Ramos (cell line): ENCODE measurements around the gene TUBB6.

ENCODE experiments used
- in situ Hi-C: fragments of 300-500 bp; cut with MboI; formaldehyde crosslinking; loops from one replicate; pipeline ENCODE4 v1.14.3; 2022; ENCODE audit warnings: low sequenced_read_pairs; ENCODE audit not compliant: unreplicated experiment

The TUBB6 gene

DNA sequence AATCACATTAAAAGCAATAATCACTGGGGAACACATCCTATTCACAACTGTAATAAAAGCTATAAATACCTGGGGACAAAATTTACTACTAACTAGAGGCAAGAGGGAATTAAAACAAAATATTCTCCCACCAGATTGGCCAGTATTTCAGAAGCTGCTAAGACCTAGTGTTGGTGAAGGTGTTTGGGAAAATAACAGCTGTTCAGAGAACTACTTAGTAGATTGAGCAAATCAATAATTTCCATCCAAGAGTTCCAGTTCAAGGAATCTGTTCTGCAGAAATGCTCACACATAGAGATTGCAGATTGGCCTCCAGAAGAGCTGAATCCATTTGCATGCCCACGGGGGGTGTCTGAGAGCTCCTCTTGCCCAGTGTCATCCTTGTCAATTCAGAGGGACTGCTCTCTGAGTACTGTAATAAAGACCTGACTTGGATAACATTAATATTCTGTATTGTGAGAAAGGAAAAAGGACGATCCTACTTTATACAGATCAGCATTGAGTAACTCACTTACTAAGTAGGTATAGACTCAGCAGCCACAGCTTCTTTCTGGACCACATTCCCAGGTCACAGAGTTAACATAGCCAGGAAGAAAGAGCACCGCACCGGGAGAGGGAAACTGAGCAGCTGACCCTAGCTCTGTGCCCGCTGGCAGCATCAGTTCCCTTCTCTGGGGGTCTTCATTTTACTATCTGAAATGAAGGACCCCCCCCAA, 5.6 kb downstream of the TUBB6 start:
- in situ Hi-C loops: no loop called here

DNA sequence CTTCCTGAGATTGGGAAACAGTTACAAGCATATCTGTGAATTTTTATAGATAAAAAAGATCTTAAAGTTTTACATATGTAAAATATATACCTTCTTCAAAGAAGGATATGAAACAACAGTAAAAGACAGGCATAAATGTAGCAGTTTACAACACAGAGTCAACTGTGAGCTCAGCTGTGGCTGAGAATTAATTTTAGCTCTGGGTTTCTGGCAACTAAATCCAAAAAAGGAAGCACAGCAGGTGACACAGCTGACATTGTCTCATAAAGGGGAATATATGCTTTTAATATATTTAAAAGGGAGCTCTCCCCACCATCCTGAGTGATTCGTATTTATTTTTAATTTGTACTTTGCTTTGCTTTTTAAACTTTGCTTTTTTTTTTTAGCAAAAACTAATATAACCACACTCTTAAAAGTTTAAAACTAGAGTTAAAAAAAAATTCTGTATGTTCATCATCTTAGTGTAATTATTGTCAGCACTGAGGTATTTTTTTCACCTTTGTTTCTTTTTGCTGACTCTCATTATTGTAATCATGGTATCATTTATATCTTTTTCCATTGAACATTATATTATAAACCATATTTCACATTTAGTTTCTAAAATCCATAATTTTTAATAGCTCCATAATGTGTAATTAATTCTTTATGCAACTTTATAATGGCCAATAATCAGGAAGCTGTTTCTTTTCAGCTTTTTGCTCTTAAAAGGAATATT, 6.7 kb downstream of the TUBB6 start:
- in situ Hi-C loops: no loop called here

DNA sequence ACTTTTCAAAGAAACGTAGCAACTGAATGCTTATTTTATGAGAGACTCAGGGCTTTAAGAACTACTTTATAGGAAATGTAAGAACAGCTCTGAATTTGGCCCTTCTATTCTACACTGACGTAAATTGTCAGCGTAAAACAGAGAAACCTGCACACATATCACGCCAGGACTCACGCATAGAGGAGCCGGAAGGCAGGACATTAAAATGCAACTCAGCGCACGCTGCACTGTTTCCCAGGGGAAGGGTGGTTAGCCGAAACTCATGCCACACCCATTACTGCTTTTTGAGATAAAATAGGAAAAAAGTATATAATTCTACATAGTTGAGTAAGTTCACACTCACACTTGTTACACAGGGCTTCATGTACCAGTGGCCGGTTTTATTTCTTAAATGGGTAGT, 7.4 kb downstream of the TUBB6 start:
- in situ Hi-C loops: no loop called here

DNA sequence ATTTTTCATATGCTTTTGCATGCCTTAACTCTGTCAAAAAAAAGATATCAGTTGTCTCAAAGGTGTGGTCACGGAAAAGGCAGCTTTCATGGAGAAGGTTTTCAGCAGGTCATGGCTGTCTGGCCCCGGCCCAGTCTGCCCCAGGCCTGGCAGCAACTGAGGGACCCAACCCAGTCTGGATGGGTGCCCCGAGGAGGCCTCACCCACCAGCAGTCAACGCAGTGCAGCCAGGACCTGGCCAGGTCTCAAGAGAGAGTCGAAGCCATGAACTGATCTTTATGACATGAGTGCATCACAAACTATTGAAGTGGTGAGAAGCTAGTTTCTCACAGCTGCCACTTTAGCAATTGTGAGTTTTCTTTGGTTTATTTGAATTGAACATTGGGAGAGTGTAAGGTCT, 7.9 kb downstream of the TUBB6 start:
- in situ Hi-C loops: no loop called here

DNA sequence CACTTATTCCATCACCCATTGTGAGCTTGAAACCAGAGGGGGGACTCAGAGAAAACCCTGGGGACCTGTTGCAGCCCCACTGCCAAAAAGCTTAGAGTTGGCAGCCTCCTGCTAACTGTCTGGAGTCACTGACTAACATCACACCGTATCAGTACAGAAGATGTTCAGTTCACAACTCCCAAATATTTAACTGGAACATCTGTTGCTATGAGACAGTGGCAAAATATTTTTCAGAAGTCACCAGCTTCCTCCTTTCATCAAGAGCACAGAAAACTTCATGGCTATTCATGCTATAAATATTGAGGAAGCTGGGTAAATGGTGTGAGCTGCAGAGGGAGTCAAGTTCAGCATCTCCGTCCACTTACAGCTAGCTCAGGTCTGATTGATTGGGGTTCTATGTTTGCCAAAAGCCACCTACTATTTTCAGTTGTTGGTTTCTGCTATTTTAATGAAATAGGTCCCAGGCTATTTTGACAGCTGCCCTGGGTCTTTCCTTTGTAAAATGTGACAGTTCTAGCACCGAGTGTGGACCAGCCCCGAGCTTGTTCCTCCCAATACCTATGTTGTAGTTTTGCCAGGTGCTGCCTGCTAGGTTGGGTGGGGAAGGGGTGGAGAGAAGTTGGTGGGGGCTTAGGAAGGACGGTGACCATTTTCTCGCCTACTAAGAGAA, 9.8 kb downstream of the TUBB6 start:
- in situ Hi-C loops: no loop called here

DNA sequence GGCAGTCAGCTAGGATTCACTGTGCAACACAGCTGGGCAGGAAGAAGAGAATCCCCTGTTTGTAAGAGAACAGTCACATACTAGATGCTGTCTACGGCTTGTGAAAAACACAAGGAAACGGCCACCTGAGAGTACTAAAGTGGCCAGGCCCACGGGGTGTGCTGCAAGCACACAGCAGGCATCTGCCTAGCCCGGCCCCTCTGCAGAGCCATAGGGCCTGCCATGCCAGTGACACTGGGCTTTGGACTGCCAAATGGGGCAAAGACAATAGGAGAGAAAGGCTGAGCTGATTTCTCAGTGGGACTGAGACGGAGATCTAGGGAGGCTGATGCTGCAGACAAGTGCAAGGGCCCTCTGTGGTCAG, 10.3 kb downstream of the TUBB6 start:
- in situ Hi-C loops: no loop called here

DNA sequence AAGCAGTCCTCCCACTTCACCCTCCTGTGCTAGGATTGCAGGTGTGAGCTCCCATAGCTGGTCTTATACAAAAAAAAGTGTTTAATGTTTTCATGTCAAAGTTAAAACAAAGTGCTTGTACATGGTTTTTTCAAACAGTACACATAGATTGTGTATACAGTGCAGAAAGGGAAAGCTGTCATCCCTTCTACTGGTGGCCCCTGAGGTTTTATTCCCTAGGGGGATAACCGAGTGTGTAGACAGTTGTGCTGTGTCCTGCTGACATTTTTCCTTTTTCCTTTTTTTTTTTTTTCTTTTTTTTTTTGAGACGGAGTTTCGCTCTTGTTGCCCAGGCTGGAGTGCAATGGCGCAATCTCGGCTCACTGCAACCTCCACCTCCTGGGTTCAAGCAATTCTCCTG, 10.8 kb downstream of the TUBB6 start:
- in situ Hi-C loops: no loop called here

DNA sequence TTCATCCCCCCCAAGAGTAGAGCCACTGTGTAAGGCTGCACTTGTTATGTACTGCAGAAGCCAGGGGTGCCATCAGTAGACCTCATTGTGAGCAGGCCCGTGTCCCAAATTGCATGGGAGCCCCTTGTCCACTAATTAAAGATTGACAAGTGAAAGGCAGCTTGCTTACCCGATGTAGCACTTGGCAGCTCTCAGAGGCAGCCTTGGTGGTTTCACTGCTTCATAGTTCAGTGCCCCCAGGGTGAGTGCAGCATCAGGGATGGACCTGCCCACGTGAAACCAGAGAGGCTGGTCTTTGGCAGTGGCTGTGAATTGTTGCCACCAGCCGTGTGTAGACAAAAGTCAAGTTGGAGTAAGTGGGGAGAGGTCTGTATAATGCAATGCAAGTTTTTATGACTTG, 13.3 kb downstream of the TUBB6 start:
- in situ Hi-C loops: no loop called here

DNA sequence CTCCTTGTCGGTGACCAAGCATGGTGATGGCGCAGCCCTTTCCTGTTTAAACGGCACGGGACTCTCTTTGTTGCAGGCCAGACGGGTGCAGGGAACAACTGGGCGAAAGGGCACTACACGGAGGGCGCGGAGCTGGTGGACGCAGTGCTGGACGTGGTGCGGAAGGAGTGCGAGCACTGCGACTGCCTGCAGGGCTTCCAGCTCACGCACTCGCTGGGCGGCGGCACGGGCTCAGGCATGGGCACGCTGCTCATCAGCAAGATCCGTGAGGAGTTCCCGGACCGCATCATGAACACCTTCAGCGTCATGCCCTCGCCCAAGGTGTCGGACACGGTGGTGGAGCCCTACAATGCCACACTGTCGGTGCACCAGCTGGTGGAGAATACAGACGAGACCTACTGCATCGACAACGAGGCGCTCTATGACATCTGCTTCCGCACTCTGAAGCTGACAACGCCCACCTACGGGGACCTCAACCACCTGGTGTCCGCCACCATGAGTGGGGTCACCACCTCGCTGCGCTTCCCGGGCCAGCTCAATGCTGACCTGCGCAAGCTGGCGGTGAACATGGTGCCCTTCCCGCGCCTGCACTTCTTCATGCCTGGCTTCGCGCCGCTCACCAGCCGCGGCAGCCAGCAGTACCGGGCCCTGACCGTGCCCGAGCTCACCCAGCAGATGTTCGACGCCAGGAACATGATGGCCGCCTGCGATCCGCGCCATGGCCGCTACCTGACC, 17.1 kb downstream of the TUBB6 start:
- in situ Hi-C loops: no loop called here

DNA sequence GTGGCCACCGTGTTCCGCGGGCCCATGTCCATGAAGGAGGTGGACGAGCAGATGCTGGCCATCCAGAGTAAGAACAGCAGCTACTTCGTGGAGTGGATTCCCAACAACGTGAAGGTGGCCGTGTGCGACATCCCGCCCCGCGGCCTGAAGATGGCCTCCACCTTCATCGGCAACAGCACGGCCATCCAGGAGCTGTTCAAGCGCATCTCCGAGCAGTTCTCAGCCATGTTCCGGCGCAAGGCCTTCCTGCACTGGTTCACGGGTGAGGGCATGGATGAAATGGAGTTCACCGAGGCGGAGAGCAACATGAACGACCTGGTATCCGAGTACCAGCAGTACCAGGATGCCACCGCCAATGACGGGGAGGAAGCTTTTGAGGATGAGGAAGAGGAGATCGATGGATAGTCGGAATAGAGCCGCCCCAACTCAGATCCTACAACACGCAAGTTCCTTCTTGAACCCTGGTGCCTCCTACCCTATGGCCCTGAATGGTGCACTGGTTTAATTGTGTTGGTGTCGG, 17.7 kb downstream of the TUBB6 start:
- in situ Hi-C loops: no loop called here

DNA sequence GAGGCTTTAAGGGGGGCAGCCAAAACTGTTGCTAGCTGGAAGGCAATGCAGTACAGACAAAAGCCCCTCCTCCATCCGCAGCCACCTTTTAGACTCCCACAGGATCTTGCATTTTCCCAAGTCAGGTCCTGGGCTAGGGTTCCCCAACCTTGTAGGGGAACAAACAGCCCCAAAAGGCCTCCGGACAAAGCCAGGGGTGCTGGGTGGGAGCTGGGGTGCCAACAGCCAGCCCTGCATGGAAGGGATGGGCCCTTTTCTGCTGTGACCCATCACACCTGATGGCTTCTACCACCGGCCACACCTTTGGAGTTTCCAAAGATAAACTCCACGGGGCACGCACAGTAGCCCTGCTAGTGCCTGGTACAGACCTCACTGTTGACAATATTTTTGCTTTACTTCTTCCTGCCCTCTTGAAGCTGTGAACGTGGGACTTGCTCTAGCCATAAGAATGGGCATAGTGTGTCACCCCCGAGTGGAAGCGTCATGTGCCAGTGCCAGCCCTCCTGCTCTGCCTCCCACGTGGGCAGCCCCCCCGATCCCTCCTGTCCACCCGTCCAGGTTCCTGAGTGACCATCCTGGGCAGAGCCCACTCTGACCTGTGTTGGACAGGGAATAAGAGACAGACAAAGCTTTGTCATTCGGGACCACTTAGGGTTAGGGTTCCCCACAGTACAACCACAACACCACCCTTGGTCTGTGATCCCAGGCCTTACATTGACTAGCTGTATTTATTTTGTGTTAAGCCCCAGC, 18.8 kb downstream of the TUBB6 start:
- in situ Hi-C loops: no loop called here

DNA sequence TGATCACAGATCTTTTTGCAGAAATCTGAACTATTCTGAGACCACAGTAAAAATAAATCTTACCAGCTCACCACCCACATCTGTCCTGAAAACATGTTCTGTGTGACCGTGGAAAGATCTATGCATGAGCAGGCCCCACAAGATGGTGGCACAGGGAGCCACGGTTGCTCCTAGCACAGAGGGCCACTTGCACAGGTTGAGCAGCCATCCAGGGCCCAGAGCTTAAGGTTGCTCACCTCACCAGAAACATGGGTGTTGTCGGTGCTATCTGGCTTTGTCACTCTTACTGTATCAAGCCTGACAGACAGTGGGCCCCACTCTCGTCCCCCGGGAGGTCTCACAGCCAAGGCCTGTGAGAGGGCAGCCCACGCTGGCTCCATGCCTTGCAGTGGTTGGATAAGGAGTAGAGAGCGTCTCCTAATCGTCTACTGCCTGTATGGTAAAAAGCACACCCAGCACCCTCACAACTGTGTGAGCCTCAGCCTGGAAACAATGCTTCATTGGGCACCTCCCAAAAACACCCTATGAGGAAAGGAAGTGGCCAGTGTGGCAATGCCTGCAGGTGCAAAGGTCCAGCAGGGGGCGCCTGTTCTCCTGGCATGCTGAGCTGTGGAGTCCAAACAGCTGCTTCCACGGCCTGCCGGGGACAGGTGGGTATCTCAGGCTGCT, 19.6 kb downstream of the TUBB6 start:
- in situ Hi-C loops: no loop called here

DNA sequence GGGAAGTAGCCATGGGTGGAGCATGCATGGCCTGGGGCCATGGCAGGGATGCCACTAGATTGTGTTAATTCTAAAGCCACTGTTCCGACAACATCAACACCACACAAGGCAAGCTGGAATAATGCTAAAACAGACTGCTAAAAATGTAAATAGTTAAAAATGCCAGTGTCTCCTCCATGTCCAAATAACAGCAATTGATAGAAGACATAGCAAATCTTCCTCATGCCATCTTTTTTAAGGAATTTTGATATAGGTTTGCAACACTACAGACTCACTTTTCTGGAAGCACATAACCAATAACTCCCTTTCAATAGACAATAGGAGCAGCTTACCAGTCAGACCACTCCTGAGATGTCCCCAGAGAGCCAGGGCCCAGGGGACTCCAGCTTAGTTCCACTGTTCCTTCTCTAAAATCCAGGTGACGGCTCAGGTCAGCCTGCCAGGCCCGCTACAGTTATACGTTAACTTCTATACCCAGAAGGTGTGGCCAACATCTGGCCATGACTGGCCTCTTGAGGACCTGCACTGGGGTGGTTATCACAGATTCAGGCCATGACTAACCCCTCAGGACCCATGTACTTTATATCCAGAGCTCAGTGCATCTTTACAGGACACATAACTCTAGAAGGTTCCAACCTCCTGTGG, 20.3 kb downstream of the TUBB6 start:
- in situ Hi-C loops: no loop called here

DNA sequence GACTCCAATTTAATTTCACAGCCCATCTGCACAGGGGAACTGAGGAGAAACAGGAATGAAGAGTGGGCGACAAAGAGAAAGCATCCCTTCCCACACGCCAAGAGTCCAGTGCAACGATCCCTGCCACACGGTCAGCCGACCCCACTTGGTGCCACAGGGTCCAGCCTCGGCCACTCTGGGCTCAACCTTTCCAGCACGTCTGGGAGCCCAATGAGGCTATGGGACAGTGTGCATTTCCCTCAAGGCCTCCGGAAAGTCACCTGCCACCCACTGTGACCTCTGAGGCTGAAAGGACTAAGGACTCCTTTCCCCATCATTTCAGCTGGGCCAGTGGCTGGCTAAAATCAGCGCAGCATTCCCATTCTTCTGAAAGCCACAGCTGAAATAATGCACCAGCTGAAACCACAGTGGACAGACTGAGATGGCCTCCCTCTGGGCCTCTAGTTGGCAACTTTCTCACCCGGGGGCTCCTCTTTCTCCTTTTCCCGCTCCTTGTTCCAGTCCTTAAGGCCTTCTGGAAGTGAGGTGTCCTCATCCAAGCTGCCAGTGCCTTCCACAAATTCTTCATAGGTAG, 21.2 kb downstream of the TUBB6 start:
- in situ Hi-C loops: no loop called here

DNA sequence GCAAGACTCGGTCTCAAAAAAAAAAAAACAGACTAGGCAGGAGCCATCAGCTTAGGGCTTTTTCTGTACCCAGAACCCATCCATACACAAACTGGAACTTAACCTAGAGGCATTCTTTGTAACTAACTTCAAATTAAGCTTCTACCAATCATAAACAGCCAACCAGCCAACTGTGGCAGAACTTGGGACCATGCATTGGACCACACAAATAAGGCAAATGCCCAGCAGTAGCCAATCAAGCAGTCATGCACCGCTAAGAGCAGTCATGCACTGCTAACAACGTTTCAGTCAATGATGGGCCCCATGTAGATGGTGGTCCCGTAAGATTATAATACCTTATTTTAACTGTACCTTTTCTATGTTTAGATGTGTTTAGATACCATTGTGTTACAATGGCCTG, 22.7 kb downstream of the TUBB6 start:
- in situ Hi-C loops: no loop called here

DNA sequence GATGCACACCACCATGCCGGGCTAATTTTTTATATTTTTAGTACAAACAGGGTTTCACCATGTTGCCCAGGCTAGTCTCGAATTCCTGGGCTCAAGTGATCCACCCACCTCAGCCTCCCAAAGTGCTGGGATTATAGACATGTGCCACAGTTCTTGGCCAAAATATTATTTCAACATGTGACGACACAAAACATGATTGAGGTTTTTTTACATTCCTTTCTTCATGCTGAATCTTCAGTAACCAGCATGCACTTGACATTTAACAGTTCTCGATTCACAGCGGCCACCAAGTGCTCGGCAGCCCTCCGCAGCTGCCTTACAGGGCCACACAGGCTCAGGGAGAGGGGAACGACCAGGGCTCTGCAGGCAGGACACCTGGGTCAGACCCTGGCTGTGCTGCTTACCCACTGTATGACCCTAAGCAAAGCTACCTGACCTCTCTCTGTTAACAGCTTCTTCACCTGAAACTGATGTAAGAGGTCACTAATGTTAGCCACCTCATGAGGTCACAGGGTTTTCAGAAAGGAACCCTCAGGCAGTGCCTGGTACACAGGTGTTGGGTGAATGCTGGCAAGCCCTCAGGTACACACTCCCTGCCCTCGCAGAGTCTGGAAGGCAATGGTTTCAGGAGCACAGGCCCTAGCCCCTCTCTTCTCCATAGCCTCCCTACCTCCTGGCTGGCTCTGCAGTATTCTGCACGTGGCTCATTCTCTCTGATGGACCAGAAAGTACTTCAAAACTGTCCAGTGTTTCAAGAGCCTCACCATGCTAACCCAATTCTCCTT, 25.7 kb downstream of the TUBB6 start:
- in situ Hi-C loops: no loop called here

DNA sequence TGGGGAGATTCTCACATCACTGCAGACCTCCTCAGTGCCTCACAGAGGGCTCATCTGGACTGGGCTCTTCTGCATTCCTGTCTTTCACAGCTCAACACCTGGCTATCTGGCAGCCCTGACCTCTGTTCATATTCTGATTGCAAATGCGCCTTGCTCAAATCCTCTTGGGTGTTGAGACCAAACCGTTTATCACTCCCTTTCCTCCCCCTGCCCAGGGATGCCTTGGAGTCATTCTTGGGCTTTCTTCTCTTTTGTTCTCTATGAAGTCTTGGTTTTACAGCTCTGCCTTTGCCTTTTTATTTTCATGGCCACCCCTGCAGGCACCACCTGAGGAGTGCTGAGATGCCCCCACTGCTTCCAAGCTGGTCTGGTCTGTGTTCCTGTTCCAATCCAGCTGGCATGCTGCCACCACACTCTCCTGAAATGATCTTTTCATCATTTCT, 26.3 kb downstream of the TUBB6 start:
- in situ Hi-C loops: no loop called here

DNA sequence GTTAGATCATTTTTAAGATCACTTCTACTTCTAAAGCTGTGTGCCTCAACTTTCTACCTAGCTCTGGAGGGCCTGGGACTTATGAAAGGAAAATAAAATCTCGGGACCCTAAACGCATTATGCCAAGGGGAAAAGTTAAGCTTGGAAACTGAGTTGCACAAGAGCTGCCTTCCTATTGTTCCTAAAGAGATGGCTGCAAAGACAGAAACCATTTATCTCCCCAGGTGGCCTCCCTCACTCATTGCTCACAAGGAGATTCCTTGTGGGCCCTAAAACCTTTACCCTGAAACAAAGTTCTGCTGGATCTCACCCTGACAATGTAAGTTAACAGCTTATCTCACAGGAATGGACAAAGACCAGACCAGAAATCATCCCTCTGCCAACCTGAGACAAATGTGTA, 26.8 kb downstream of the TUBB6 start:
- in situ Hi-C loops: no loop called here
